Colonic mucosa (tissue), 4 donors: ENCODE results near the gene PLPP6. TPM values are rescaled to one million over a fixed set of nuclear protein-coding genes. Genes with fewer than 3 reads are reported as not detected.
"Not testable (repeated sequence)": the region's sequence is repeated elsewhere in the genome, so short reads cannot be mapped to it uniquely, and the experiment has no call there.

Experiments used
- DNase-seq: peaks from one replicate; pipeline ENCODE4 v3.0.0-alpha.2; 2020
- H3K27ac ChIP-seq: fragments of 200-600 bp; one replicate; pipeline ENCODE4 v1.8.0; 2021
- H3K27me3 ChIP-seq: fragments of 200-600 bp; one replicate; pipeline ENCODE4 v1.8.0; 2021
- H3K36me3 ChIP-seq: fragments of 200-600 bp; one replicate; pipeline ENCODE4 v1.8.0; 2021
- H3K4me1 ChIP-seq: fragments of 200-600 bp; one replicate; pipeline ENCODE4 v1.8.0; 2021; ENCODE audit warnings: mild to moderate bottlenecking
- H3K4me3 ChIP-seq: fragments of 200-600 bp; one replicate; pipeline ENCODE4 v1.8.0; 2021
- H3K9ac ChIP-seq, 2 donors: one replicate each; pipeline ENCODE4 v1.7.0; 2013; ENCODE audit warnings: control low read depth in 2 of 2, low read depth in 2 of 2, low read length in 2 of 2
- H3K9me3 ChIP-seq: fragments of 200-600 bp; one replicate; pipeline ENCODE4 v1.8.0; 2021
- CTCF ChIP-seq: fragments of 200-600 bp; IDR thresholded peaks from one replicate; pipeline ENCODE4 v1.8.0; 2022; ENCODE audit warnings: antibody characterized with exemption, mild to moderate bottlenecking
- intact Hi-C: fragments of 100-400 bp; cut with DNase I; formaldehyde crosslinking; loops from one replicate; pipeline ENCODE4 v1.14.1; 2022
- total RNA-seq, 2 donors: library from RNA; stranded (reverse); fragmentation: NEBNext Ultra II Directional in 1 of 2; extraction: Animal tissue kit (Norgen Biotek cat#: 25700) in 1 of 2; gene quantifications; one replicate each; pipeline ENCODE4 v1.2.1, GENCODE V29; 2021
- donor health status: healthy.
- donor health status: DM: no; HTN: no; CAD: no.
- donor health status: DM: no; HTN: no; CAD: no.

The PLPP6 gene
- total RNA-seq, 2 donors from 2014 or later: 15.6 to 17.8 TPM

DNA sequence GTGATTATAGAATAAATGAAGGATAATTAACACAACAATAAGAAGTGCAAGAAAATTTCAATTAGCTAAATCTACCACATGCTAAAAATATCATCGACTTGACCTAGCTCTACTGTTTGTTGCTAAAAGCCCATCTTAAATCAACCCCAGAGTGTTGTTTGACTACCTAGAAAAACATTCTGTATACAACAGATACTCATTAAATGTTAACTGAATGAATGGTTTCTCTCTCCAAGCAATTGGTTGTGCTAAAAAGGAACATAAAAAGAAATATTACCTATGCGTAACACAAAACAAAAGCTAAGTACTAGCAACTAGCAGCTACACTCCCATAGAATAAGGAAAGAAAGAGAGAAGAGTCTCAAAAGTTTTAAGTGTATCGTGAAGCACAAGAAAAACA is 5.5 kb upstream of the PLPP6 start:
- no peak overlapping the region for H3K9ac ChIP-seq
- H3K27me3 ChIP-seq: no peaks in the 10 kb centered on the region
- no peaks in the 10 kb centered on the region for H3K9me3 ChIP-seq
- intact Hi-C loops: no loop called here
- H3K4me1 ChIP-seq: no peaks in the 10 kb centered on the region
- no peak overlapping the region for H3K27ac ChIP-seq
- DNase-seq: no peak
- no peak for TF ChIP-seq CTCF
- no peak overlapping the region for H3K4me3 ChIP-seq
- no peaks in the 10 kb centered on the region for H3K36me3 ChIP-seq

DNA sequence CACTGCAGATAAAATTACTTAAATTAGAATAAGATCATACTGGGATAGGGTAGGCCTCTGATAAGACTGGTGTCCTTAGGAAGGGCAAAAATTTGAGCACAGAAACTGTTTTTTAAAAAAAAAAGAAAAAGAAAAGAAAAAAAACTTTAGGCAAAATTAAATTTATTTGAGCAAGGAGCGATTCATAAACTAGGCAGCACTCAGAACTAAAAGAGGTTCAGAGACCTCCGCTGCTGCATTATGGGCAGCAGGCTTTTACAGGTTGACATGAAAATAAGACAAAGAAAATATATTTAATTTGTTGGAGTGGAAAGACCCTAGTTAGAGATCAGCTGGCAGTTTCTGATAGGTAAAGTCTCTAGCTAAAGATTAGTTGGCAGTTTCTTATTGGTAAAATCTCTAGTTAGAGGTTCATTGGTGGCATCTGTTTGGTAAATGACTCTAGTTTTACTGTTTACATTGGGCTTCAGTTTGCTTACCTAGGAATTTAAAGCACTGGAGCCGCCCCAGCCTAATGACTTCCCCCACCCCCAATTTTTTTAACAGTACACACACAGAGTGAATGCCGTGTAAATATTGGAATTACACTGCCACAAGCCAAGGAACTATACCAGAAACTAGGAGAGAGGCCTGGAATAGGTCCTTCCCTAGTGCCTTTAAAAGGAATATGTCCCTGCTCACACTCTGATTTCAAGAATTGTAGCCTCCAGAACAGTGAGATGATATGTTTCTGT is 4.5 kb upstream of the PLPP6 start:
- H3K9me3 ChIP-seq: no peaks in the 10 kb centered on the region
- intact Hi-C loops: no loop called here
- no peak overlapping the region for H3K4me3 ChIP-seq
- TF ChIP-seq CTCF: no peak
- no peak for DNase-seq
- no peaks in the 10 kb centered on the region for H3K36me3 ChIP-seq
- H3K9ac ChIP-seq: no peak overlapping the region
- peak overlapping the region; percentile 51 for H3K27ac ChIP-seq
- H3K27me3 ChIP-seq: no peaks in the 10 kb centered on the region
- no peaks in the 10 kb centered on the region for H3K4me1 ChIP-seq

- not testable (repeated sequence) for H3K36me3 ChIP-seq
- intact Hi-C loops: loop anchor here (5.0 kb wide), 1 partner anchor 82 kb away; the partner anchor contains the start of gene AK3
Observed at GRCh38 chr9:4660665-4661064, 1.4 kb upstream of the PLPP6 start.

DNA sequence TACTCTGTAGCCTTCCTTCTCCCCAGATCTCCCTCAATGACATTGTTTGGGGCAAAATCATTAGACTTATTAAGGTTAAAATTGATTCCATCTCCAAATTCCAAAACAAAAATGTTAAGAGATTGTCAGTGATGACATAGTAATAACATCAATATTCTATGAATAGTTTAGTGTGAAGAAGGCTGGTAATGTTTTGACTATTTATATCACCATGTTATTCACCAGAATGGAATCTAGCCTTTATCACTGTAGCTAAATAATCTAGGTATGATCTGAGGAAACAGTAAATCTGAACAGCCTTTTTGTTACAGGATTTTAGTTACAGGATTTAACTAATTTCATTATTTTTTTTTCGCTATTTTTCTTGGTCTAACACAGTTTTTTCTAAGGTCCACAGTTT is 929 bp upstream of the PLPP6 start:
- TF ChIP-seq CTCF: no peak
- Histone ChIP-seq H3K4me1 (no peaks in the 10 kb centered on the region), H3K27me3 (no peaks in the 10 kb centered on the region), H3K9me3 (no peaks in the 10 kb centered on the region), H3K27ac (no peak overlapping the region), H3K9ac (no peak overlapping the region), H3K36me3 (no peaks in the 10 kb centered on the region), H3K4me3 (no peak overlapping the region)
- intact Hi-C loops: loop anchor here (5.0 kb wide), 1 partner anchor 81 kb away; the partner anchor contains the start of gene AK3
- no peak for DNase-seq

More at GRCh38 chr9:4660665-4661064, 1.4 kb upstream of the PLPP6 start:
- H3K9ac ChIP-seq, H3K4me1 ChIP-seq, H3K9me3 ChIP-seq, H3K27me3 ChIP-seq, DNase-seq, H3K4me3 ChIP-seq, H3K27ac ChIP-seq: not testable (repeated sequence)

DNA sequence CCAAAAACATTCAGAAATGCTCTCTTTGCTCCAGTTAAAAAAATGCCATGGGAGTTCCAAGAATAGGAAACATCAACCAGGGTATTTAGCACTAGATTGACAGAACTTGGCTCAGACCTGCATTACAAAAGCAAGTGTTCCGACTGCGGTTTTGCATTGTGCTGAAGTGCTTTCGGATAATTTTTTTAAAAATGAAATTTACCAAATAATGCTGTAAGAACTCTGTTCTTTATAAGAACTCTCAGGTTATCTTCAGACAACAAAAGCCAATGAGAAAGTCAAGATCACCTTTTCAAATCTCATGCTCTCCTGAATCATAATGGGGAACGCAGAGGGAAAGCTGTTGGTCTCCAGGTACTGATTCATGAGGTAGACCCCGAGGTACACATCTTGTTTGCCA is 483 bp upstream of the PLPP6 start:
- Histone ChIP-seq H3K9me3 (no peaks in the 10 kb centered on the region), H3K27me3 (no peaks in the 10 kb centered on the region), H3K4me1 (no peaks in the 10 kb centered on the region), H3K4me3 (no peak overlapping the region), H3K36me3 (no peaks in the 10 kb centered on the region), H3K9ac (peak overlapping the region in 1 of 2 donors; percentile 90), H3K27ac (no peak overlapping the region)
- TF ChIP-seq CTCF: no peak
- no peak for DNase-seq
- intact Hi-C loops: loop anchor here (5.0 kb wide), 1 partner anchor 81 kb away; the partner anchor contains the start of gene AK3
